GM12872 (cell line): Measurements from ENCODE around the gene SPTSSB.

Experiments
- TF ChIP-seq, protein P1 (sequence below): IDR thresholded peaks from 3 replicates; pipeline ENCODE4 v1.5.1; 2011; ENCODE audit warnings: low read depth, mild to moderate bottlenecking, low read length, moderate library complexity; ENCODE audit not compliant: insufficient read depth

The SPTSSB gene

DNA sequence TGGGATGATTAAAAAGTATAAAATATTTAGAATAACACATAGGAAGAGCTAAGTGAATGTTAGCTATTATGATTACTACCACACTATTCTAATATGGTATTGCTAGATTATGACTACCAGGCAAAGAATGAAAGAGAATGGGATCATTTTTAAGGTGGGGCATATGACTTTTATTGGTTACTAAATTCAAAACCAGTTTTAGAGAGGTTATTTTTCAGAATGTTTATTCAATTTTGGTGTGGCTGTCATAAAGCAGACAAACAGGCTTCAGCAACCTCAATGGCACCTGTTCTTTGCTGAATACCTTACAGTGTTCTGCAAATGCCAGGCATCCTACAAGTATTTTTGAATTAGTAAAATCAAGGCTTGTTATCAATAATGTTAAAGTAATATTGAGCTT, 12.8 kb downstream of the SPTSSB start:
- TF ChIP-seq, protein P1, sequence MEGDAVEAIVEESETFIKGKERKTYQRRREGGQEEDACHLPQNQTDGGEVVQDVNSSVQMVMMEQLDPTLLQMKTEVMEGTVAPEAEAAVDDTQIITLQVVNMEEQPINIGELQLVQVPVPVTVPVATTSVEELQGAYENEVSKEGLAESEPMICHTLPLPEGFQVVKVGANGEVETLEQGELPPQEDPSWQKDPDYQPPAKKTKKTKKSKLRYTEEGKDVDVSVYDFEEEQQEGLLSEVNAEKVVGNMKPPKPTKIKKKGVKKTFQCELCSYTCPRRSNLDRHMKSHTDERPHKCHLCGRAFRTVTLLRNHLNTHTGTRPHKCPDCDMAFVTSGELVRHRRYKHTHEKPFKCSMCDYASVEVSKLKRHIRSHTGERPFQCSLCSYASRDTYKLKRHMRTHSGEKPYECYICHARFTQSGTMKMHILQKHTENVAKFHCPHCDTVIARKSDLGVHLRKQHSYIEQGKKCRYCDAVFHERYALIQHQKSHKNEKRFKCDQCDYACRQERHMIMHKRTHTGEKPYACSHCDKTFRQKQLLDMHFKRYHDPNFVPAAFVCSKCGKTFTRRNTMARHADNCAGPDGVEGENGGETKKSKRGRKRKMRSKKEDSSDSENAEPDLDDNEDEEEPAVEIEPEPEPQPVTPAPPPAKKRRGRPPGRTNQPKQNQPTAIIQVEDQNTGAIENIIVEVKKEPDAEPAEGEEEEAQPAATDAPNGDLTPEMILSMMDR = no peak

DNA sequence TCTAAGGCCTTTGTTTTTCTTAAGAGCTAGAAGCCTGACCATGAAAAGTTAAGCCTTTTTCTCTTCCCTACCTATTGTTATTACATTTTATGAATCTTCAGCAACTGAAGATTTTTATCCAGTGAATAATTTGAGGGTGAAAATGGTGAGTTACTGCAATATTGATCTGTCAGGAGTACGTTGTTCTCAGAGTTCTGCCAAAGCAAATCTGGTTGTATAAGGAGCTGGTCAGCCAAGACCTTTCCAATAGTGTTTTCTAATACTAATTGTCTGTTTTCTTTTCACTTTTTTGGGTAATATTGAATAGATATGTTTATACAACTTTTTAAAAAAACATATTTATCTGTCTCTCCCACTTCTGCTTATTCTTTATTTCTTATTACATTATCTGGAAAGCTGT, 15.0 kb downstream of the SPTSSB start:
- TF ChIP-seq, protein P1 = no peak

DNA sequence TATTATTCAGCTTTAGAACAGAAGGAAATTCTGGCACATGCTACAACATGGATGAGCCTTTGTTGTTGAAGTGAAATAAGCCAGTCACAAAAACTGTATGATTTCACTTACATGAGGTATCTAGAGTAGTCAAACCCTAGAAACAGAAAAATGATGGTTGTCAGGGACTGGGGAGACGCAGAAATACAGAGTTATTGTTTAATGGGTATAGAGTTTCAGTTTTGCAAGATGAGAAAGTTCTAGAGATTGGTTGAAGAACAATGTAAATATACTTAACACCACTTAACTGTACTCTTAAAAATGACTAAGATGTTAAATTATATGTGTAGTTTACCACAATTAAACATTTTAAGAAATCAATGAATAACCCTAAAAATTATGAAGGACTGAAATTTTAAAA, 15.8 kb downstream of the SPTSSB start:
- TF ChIP-seq, protein P1 = no peak

DNA sequence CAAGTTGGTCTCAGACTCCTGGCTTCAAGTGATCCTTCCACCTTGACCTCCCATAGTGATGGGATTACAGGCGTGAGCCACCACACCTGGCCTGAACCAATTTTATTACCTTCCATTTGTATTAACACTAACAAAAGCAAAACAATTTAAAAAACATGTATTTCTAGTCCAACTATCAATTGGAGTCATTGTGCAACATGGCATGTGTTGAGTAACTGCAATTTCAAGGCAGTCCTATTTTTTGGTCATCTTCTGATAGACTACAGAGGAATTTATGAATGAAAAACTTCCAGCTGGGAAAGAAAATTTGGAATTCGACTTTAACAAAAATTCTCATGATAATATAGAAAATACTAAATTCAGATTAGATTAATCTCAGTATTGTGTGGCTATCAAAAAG, 16.8 kb downstream of the SPTSSB start:
- TF ChIP-seq, protein P1 = no peak

DNA sequence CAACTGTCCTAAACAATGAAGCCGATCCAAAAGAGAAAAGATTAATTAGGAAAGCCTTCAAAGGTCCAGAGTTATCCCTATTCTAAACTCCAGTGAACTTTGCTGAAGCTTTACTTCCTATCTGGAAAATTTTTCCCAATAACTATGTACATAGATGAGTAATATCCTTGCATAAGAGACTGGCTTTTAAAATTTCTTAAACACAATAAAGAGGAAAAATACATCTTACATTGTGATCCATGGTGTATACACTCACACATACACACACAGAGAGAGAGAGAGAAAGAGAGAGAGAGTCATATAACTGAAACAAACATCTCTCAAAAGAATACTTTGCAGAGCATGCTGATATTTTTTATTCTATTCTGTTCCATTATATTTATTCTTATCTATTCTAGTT, 20.0 kb downstream of the SPTSSB start:
- TF ChIP-seq, protein P1 = no peak

DNA sequence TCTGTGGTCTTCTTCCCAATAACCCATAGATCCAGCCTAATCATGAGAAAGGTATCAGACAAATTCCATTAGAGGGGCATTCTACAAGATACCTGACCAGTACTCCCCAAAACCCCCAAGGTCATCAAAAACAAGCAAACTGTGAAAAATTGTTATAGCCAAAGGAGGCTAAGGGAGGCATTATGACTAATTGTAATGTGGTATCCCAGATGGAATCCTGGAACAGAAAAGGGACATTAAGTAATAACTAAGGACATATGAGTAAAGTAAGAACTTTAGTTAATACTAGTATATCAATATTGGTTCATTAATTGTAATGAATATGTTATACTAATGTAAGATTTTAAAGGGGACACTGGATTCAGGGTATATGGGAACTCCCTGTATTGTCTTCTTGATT, 20.4 kb downstream of the SPTSSB start:
- TF ChIP-seq, protein P1 = no peak

DNA sequence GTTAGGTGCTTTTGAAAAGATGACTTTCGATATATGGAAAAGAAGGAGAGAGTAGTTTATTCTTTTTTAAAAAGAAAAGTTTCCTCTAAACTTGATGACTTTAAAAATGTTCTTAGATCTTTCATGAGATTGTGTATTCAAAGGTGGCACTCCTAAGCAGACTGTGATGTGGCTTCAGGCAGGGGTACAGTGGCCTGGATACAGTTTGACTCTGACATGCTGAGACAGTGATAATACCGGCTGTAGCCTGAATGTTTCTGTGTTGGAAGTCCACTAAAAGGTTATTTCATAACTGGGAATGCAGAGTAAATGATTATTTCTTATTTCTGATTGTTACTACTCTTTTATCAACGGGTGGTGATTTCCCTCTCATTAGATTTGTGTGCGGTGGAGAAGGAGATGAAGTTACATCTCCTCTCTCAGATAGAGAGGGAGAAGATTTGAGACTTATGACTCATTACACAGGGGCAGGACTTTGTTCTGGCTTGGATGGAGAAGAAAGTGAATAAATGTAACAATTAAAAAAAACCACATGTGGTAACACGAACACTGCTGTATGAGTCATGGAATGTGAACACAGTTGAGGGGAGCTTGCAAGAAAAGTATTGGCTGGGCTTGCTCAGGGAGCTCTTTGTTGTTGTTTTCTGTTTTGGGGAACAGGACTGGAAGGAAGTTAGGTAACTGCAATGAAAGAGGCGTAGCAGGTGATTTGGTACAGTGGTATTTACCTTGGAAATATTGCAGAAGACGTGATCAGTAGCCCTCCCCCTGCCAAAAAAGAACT, 21.6 kb downstream of the SPTSSB start:
- TF ChIP-seq, protein P1 = no peak
